ENCODE measurements around the gene NDUFS6.
A peak's percentile ranks its signal among the peaks of the same experiment; 100 is the strongest.

NDUFS6 gene

DNA sequence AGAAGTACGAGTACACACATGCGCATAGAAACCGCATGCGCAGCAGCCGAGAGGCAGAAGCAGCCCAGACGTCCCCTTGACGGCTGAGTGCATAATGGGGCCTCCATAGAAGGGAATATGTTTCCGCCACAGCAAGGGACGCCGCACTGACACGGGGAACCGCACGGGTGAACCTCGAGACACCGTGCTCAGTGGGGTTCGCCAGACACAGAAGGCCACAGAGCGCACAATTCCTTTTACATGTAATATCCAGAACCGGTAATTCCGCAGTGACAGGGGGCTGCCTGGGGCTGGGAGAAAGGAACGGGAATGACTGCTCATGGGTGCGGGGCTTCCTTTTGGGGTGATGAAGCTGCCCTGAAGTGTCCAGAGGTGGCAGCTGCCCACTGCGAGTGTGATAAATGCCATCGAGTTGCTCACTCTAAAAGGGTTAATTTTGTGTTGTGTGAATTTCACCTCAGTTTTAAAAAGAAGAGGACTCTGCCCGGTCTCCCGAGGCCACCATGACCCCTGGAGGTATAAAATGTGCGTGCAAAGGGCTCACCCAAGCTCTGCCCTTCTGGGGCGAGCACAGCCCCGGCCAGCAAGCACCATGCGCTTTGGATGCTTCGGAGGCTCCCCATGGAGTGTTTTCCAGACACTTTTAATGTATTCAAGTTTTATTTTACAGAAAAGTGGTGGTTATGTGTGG is 31.3 kb upstream of the NDUFS6 start:
- TF ChIP-seq, protein P1, sequence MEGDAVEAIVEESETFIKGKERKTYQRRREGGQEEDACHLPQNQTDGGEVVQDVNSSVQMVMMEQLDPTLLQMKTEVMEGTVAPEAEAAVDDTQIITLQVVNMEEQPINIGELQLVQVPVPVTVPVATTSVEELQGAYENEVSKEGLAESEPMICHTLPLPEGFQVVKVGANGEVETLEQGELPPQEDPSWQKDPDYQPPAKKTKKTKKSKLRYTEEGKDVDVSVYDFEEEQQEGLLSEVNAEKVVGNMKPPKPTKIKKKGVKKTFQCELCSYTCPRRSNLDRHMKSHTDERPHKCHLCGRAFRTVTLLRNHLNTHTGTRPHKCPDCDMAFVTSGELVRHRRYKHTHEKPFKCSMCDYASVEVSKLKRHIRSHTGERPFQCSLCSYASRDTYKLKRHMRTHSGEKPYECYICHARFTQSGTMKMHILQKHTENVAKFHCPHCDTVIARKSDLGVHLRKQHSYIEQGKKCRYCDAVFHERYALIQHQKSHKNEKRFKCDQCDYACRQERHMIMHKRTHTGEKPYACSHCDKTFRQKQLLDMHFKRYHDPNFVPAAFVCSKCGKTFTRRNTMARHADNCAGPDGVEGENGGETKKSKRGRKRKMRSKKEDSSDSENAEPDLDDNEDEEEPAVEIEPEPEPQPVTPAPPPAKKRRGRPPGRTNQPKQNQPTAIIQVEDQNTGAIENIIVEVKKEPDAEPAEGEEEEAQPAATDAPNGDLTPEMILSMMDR (conservative IDR thresholded peaks at IDR 0.05; ENCODE audit: low read depth), result no peak
- ChIA-PET CTCF (no interaction called here), POLR2A (ENCODE audit: low non-redundant PET) (no interaction called here)
- H3K27ac ChIP-seq, result no peak overlapping the region
- DNase-seq (ENCODE audit: low spot score), result no peak

DNA sequence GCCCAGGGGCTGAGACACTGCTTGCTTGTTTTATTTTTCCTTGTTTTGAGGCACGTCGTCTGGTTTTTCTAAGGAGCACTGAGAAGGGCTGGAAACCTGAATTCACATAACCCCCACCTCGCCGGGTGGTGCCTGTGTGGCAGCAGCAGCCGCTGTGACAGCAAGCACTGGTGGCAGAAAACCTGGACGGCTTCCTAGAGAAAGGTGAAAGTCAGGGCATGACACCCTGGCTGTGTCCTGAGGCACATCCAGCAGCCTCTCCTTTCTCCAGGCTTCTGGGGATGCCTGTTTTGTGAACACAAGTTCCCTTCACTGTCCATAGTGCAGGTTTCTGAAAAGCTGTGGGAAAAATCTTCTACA is 30.8 kb upstream of the NDUFS6 start:
- TF ChIP-seq, protein P1 (conservative IDR thresholded peaks at IDR 0.05; ENCODE audit: low read depth), result no peak
- DNase-seq (ENCODE audit: low spot score), result no peak
- POLR2A ChIA-PET (ENCODE audit: low non-redundant PET), result no interaction called here
- H3K27ac ChIP-seq, result no peak overlapping the region
- CTCF ChIA-PET, result interaction anchor here (0.6 kb wide), 1 partner anchor 17 kb away, joined by 4 read pairs; no protein-coding TSS in a partner anchor

DNA sequence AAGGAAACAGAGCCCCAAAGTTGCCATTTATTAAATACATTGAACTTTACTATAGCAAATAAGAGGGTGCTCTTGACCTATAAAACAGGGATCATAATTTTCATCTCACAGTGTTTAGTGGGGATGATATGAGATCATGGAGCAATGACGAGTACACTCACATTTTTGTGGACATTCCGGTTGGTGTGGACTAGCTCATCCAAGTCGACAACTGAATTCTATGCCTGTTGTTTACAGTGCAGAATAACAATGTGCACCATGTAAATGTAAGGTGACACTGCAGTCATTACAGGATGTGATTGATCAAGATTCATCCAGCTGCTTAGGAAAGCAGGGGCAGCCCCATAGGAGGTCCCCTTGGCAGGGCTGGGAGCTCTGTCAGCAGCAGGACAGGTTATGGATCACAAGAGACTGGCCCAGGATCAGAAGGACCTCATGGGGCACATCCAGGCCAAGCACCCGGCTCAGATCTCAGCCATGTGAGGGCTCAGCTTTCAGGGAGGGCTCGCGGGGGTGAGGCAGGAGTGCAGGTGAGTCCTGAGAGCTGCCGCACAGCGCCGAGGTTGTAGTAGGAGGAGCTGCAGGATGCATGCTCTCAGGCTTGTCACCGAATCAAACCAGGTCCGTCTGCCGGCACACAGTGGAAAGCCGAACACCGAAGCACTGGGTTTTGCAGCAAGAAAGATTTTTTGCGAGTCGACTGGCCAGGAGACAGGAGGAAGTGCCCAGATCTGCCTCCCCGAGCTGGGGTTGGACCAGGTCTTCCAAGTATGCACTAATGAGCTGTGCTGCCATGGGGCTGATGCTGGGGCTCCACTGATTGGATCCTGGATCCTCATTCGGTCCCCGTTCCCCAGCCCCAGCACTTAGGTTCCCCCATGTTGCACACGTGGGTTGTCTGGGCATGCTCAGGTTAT is 29.8 kb upstream of the NDUFS6 start:
- ChIA-PET POLR2A (ENCODE audit: low non-redundant PET) (no interaction called here), CTCF (interaction anchor here (0.6 to 0.7 kb wide), 2 partner anchors 8 to 17 kb away, joined by 3 to 4 read pairs; no protein-coding TSS in a partner anchor)
- no peak overlapping the region for H3K27ac ChIP-seq
- TF ChIP-seq, protein P1 (conservative IDR thresholded peaks at IDR 0.05; ENCODE audit: low read depth), result no peak
- DNase-seq (ENCODE audit: low spot score), result no peak

DNA sequence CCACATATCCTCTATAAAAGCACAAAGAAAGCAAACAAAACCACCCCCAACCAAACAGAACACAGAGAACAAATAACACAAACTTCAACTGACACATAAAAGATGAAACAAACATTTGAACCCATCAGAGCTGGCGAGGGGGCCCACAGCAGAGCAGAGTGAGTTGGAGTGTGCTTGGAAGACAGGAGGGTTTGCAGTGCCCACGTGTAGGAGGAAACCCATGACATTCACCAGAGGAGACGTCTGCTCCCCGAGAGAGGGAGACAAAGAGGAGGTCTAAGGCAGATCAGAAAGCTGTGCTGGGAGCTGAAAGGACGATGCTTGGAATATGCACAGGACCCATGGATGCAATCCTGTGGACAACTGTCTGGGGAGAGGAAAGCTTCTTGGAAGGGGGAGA is 28.6 kb upstream of the NDUFS6 start:
- no peak overlapping the region for H3K27ac ChIP-seq
- TF ChIP-seq, protein P1 (conservative IDR thresholded peaks at IDR 0.05; ENCODE audit: low read depth), result no peak; the same call in 1 of the 2 replicates
- peak; percentile 31 for DNase-seq (ENCODE audit: low spot score)
- ChIA-PET POLR2A (ENCODE audit: low non-redundant PET) (no interaction called here), CTCF (interaction anchor here (0.6 to 0.7 kb wide), 2 partner anchors 9 to 46 kb away, joined by 3 read pairs; no protein-coding TSS in a partner anchor)

DNA sequence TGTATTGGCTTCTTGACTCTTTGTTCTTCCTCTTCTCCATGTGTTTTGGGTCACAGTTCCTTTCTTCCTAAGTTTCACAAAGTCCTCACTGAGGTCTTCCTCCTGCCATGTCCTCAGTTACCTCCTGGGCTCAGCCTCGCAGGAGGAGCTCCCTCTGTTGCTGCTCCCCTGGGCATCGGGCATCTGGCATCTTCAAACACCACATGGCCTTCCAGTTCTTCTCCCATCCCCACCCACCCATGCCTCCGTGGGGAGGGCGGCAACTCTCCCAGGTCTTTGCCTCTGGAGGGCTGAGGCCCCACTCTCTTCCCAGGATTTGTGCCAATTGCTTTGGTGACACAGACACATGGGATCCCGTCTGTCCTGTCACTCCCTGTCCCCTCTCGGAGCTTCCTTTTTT is 24.4 kb upstream of the NDUFS6 start:
- ChIA-PET POLR2A (ENCODE audit: low non-redundant PET) (no interaction called here), CTCF (interaction anchor here (0.6 to 0.8 kb wide), 2 partner anchors 132 to 803 kb away, joined by 3 to 4 read pairs; no protein-coding TSS in a partner anchor)
- DNase-seq (ENCODE audit: low spot score), result no peak
- TF ChIP-seq, protein P1 (conservative IDR thresholded peaks at IDR 0.05; ENCODE audit: low read depth), result no peak
- no peak overlapping the region for H3K27ac ChIP-seq

DNA sequence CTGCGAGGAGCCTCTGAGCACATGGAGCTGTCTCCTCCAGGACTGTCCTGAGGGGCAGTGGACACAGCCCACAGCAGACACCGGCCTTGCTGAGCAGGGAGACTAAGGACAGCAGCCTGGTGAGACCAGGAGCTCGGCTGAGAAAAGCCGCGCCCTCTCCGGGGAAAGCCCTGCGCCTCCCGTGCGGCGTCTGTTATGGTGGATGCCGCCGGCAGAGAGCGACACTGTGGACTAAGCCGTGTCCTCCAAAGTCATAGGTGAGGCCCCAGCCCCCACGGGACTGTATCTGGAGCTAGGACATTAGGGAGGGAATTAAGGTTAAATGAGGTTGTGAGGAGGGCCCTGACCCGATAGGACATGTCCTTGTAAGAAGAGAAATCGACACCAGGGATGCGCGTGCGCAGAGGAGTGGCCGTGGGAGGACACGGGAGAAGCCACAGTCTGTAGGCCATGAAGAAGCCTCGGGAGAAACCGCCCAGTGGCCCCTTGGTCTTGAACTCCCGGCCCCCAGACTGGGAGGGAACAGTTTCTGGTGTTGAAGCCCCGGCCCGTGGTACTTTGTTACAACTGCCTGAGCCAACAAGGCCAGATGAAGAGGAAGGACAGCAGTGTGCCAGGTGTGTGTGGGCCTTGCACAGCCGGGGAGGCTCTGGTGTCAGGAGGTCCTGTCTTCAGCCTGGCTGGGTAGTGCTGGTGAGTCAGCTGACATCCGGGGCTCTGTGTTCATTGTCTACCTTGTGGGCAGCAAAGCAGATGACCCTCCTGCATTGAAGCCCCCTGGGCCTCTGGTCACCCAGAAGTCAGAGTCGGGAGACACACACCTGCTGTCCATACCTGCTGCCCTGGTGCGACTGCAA is 23.7 kb upstream of the NDUFS6 start:
- ChIA-PET CTCF (interaction anchor here (0.6 to 0.8 kb wide), 2 partner anchors 132 to 802 kb away, joined by 3 to 4 read pairs; no protein-coding TSS in a partner anchor), POLR2A (ENCODE audit: low non-redundant PET) (no interaction called here)
- TF ChIP-seq, protein P1 (conservative IDR thresholded peaks at IDR 0.05; ENCODE audit: low read depth), result no peak
- DNase-seq (ENCODE audit: low spot score), result no peak
- H3K27ac ChIP-seq, result no peak overlapping the region
